B cell (primary cell): ENCODE data around the gene ITPRIP. TPM values are rescaled to one million over a fixed set of nuclear protein-coding genes. Genes with fewer than 3 reads are reported as not detected.

Experiments used
- ATAC-seq: fragments of 200-7000 bp; cut with Tn5 transposase; one replicate; pipeline ENCODE4 v1.10.0; 2021; ENCODE audit warnings: low read depth, mild to moderate bottlenecking, moderate number of reproducible peaks, moderate library complexity
- CTCF ChIA-PET: fragments of 350-600 bp; sonication (Branson Sonifier 250); formaldehyde crosslinking; loops from one replicate; lab custom pipeline; 2021; ENCODE audit warnings: antibody characterized with exemption, inconsistent platforms; lab: Charles Lee
- POLR2A ChIA-PET: fragments of 350-600 bp; sonication (Branson Sonifier 250); formaldehyde crosslinking; loops from one replicate; lab custom pipeline; 2021; ENCODE audit warnings: antibody characterized with exemption; lab: Charles Lee
- DNase-seq: peaks from one replicate; pipeline ENCODE4 v3.0.0; 2013
- H2AFZ ChIP-seq: 2 replicates; pipeline ENCODE4 v1.6.1; 2012; ENCODE audit warnings: mild to moderate bottlenecking, low read depth, low read length; ENCODE audit not compliant: insufficient read depth, poor library complexity, severe bottlenecking
- H3K27ac ChIP-seq, 2 donors: 1 replicate in 1 of 2; 2 replicates in 1 of 2; pipeline ENCODE4 v1.5.1; 2012 to 2013; ENCODE audit warnings: low read length in 2 of 2, mild to moderate bottlenecking in 2 of 2, moderate library complexity in 1 of 2
- H3K27me3 ChIP-seq, 4 experiments: fragments of 200-600 bp in 1 of 4; sonication (generic) in 1 of 4; replicated peaks in 1 of 4; 1 replicate in 2 of 4; 2 replicates in 2 of 4; pipeline versions ENCODE4 v1.6.1 to v1.7.0; 2013 to 2016; ENCODE audit warnings: low read length in 3 of 4, mild to moderate bottlenecking in 2 of 4, mixed read lengths in 1 of 4, moderate library complexity in 1 of 4; ENCODE audit not compliant: insufficient read depth in 4 of 4, control insufficient read depth in 3 of 4; ENCODE audit errors: control extremely low read depth in 1 of 4
- H3K36me3 ChIP-seq, 2 experiments: replicated peaks in 1 of 2; 1 replicate in 1 of 2; 2 replicates in 1 of 2; pipeline versions ENCODE4 v1.6.1 to v1.7.1; 2013; ENCODE audit warnings: low read length in 1 of 2; ENCODE audit not compliant: insufficient read depth in 2 of 2, control insufficient read depth in 1 of 2; ENCODE audit errors: control extremely low read depth in 1 of 2, extremely low read depth in 1 of 2
- H3K4me1 ChIP-seq, 2 donors: fragments of 200-600 bp in 1 of 2; sonication (generic) in 1 of 2; 1 replicate in 1 of 2; 2 replicates in 1 of 2; pipeline versions ENCODE4 v1.5.1 to v1.6.1; 2013 to 2017; ENCODE audit warnings: low read length in 2 of 2; ENCODE audit not compliant: control insufficient read depth in 2 of 2, insufficient read depth in 2 of 2
- H3K4me2 ChIP-seq: replicated peaks from 2 replicates; pipeline ENCODE3; 2012; ENCODE audit warnings: mild to moderate bottlenecking, low read depth, low read length; ENCODE audit not compliant: poor library complexity, severe bottlenecking
- H3K4me3 ChIP-seq, 5 experiments: fragments of 200-600 bp in 1 of 5; sonication (generic) in 1 of 5; 1 replicate in 3 of 5; 2 replicates in 2 of 5; pipeline versions ENCODE4 v1.5.1 to v1.7.0; 2011 to 2016; ENCODE audit warnings: low read length in 4 of 5, mild to moderate bottlenecking in 4 of 5, low read depth in 2 of 5, control low read depth in 1 of 5, moderate library complexity in 1 of 5; ENCODE audit not compliant: insufficient read depth in 1 of 5; ENCODE audit errors: control extremely low read depth in 1 of 5, extremely low read depth in 1 of 5
- H3K79me2 ChIP-seq: fragments of 200-600 bp; sonication (generic); one replicate; pipeline ENCODE4 v1.6.0; 2016; ENCODE audit warnings: low read length; ENCODE audit not compliant: control insufficient read depth, insufficient read depth
- H3K9ac ChIP-seq: fragments of 200-600 bp; sonication (generic); 2 replicates; pipeline ENCODE4 v1.6.1; 2017; ENCODE audit warnings: mild to moderate bottlenecking, low read length, moderate library complexity
- H3K9me3 ChIP-seq, 3 donors: one replicate each; pipeline versions ENCODE4 v1.6.1 to v1.7.1; 2013; ENCODE audit warnings: low read length in 2 of 3; ENCODE audit not compliant: control insufficient read depth in 2 of 3, insufficient read depth in 1 of 3; ENCODE audit errors: control extremely low read depth in 1 of 3
- H4K20me1 ChIP-seq: 2 replicates; pipeline ENCODE4 v1.6.0; 2012; ENCODE audit warnings: mild to moderate bottlenecking, low read length; ENCODE audit not compliant: insufficient read depth, control insufficient read depth, poor library complexity, severe bottlenecking
- H3K27ac Mint-ChIP-seq: one replicate; pipeline ENCODE4 v1.8.0; 2021; ENCODE audit warnings: mixed read lengths
- H3K27me3 Mint-ChIP-seq: one replicate; pipeline ENCODE4 v1.8.0; 2021; ENCODE audit warnings: mixed read lengths
- H3K4me1 Mint-ChIP-seq: one replicate; pipeline ENCODE4 v1.8.0; 2021; ENCODE audit warnings: mixed read lengths
- H3K4me3 Mint-ChIP-seq: one replicate; pipeline ENCODE4 v1.8.0; 2021; ENCODE audit warnings: mixed read lengths
- H3K9me3 Mint-ChIP-seq: one replicate; pipeline ENCODE4 v1.8.0; 2022; ENCODE audit warnings: mixed read lengths; ENCODE audit not compliant: insufficient read depth
- EZH2 ChIP-seq: IDR thresholded peaks from 2 replicates; pipeline ENCODE4 v1.6.1; 2012; ENCODE audit warnings: borderline replicate concordance, low read depth, mild to moderate bottlenecking, moderate library complexity, low read length; ENCODE audit not compliant: insufficient read depth, poor library complexity, severe bottlenecking
- WGBS: methylation state at CpG from one replicate; pipeline ENCODE4 v1.1.5; 2013; ENCODE audit warnings: missing lambda C conversion rate; ENCODE audit not compliant: insufficient coverage; 5-methylcytosine and 5-hydroxymethylcytosine counted together
- intact Hi-C: fragments of 100-400 bp; cut with micrococcal nuclease; formaldehyde crosslinking; loops from one replicate; pipeline ENCODE4 v1.10.0; 2022
- polyA plus RNA-seq: library from polyadenylated mRNA; depleted of rRNA; stranded (reverse); fragments of >200 nt; gene quantifications from 2 replicates; pipeline ENCODE4 v1.2.3, GENCODE V29; 2012
- total RNA-seq, 2 donors: library from RNA; stranded (reverse); fragments of 120-200 nt in 1 of 2; gene quantifications; 1 replicate in 1 of 2; 2 replicates in 1 of 2; pipeline versions ENCODE4 v1.2.3 to v1.2.4, GENCODE V29; 2013 to 2022
- TF ChIP-seq, protein P1 (sequence below): fragments of 200-600 bp; IDR thresholded peaks from one replicate; pipeline ENCODE4 v1.8.0; 2022; ENCODE audit warnings: antibody characterized with exemption, mild to moderate bottlenecking

The ITPRIP gene
- total and polyA plus RNA-seq, 2 donors (not counting 1 experiment from before 2014, with no cell fraction given) = 22.5 to 28.5 TPM

DNA sequence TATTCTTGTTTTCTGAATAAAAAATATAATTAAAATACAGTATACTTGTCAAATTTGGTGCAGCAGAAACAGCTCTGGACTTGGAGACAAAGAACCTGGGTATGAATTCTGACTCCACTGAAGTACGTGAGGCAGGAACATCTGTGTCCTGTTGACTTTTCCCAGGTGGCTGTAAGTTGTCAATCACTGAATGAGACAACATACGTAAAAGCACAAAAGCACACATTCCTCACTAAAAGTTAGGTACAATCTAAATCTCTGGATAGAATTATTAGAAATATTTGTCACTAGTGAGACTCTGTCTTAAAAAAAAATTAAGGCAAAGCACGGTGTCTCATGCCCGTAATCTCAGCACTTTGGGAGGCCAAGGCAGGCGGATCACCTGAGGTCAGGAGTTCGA is 33.5 kb upstream of the ITPRIP start:
- H3K4me3 ChIP-seq = no peak overlapping the region
- H3K4me2 ChIP-seq = no peak overlapping the region
- H3K9ac ChIP-seq = no peak overlapping the region
- H2AFZ ChIP-seq = no peak overlapping the region
- Mint-ChIP-seq H3K9me3 (peaks cover 5% of the 10 kb centered on the region), H3K27ac (no peak overlapping the region), H3K4me3 (no peak overlapping the region), H3K4me1 (no peaks in the 10 kb centered on the region), H3K27me3 (peaks cover 37% of the 10 kb centered on the region)
- ChIA-PET CTCF (no interaction called here), POLR2A (no interaction called here)
- 100% methylated on average over 4 of the region's 6 CpGs for WGBS
- no peaks in the 10 kb centered on the region for H3K79me2 ChIP-seq
- intact Hi-C loops = no loop called here
- H3K27ac ChIP-seq = no peak overlapping the region
- TF ChIP-seq, protein P1, sequence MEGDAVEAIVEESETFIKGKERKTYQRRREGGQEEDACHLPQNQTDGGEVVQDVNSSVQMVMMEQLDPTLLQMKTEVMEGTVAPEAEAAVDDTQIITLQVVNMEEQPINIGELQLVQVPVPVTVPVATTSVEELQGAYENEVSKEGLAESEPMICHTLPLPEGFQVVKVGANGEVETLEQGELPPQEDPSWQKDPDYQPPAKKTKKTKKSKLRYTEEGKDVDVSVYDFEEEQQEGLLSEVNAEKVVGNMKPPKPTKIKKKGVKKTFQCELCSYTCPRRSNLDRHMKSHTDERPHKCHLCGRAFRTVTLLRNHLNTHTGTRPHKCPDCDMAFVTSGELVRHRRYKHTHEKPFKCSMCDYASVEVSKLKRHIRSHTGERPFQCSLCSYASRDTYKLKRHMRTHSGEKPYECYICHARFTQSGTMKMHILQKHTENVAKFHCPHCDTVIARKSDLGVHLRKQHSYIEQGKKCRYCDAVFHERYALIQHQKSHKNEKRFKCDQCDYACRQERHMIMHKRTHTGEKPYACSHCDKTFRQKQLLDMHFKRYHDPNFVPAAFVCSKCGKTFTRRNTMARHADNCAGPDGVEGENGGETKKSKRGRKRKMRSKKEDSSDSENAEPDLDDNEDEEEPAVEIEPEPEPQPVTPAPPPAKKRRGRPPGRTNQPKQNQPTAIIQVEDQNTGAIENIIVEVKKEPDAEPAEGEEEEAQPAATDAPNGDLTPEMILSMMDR = no peak
- no peak for TF ChIP-seq EZH2
- peaks cover 0 to 14% (median 6%) of the 10 kb centered on the region in 4 experiments for H3K27me3 ChIP-seq
- no peaks in the 10 kb centered on the region for H4K20me1 ChIP-seq
- H3K4me1 ChIP-seq = no peaks in the 10 kb centered on the region
- H3K9me3 ChIP-seq = peaks cover 1 to 9% (median 5%) of the 10 kb centered on the region in 3 donors
- H3K36me3 ChIP-seq = no peaks in the 10 kb centered on the region
- no peak for ATAC-seq
- no peak for DNase-seq

DNA sequence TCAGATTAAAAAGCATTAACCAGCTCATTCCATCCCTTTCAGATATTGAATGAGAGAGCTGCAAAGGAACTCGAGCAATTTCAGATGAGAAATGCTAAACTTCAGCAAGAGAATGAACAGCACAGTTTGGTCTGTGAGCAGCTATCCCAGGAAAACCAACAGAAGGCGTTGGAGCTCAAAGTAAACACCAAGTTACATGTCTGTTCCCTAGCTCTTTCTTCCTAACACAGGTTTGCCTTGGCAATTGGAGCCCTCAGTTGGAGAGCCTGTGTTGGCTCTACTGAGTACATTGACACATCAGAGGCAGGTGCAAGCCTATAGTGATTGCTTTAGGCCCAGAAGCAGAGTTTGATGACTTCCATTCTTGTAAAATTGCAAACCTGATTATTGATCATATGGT is 30.1 kb upstream of the ITPRIP start:
- Histone ChIP-seq H3K27me3 (peaks cover 0 to 21% (median 8%) of the 10 kb centered on the region in 4 experiments), H3K4me1 (no peaks in the 10 kb centered on the region), H3K79me2 (no peaks in the 10 kb centered on the region), H3K4me2 (no peak overlapping the region), H2AFZ (no peak overlapping the region), H4K20me1 (no peaks in the 10 kb centered on the region), H3K9ac (no peak overlapping the region), H3K9me3 (peaks cover 1 to 5% (median 5%) of the 10 kb centered on the region in 3 donors), H3K36me3 (no peaks in the 10 kb centered on the region), H3K27ac (no peak overlapping the region), H3K4me3 (no peak overlapping the region)
- TF ChIP-seq, protein P1 = no peak
- TF ChIP-seq EZH2 = no peak
- H3K27me3 Mint-ChIP-seq = peaks cover 45% of the 10 kb centered on the region
- intact Hi-C loops = no loop called here
- WGBS = 67% methylated on average over 2 of the region's 2 CpGs
- no peak for ATAC-seq
- no peak overlapping the region for H3K27ac Mint-ChIP-seq
- peaks cover 5% of the 10 kb centered on the region for H3K9me3 Mint-ChIP-seq
- no peak overlapping the region for H3K4me3 Mint-ChIP-seq
- H3K4me1 Mint-ChIP-seq = no peaks in the 10 kb centered on the region
- ChIA-PET POLR2A (no interaction called here), CTCF (no interaction called here)
- DNase-seq = no peak
